ENCODE data around the gene SPECC1.

DNA sequence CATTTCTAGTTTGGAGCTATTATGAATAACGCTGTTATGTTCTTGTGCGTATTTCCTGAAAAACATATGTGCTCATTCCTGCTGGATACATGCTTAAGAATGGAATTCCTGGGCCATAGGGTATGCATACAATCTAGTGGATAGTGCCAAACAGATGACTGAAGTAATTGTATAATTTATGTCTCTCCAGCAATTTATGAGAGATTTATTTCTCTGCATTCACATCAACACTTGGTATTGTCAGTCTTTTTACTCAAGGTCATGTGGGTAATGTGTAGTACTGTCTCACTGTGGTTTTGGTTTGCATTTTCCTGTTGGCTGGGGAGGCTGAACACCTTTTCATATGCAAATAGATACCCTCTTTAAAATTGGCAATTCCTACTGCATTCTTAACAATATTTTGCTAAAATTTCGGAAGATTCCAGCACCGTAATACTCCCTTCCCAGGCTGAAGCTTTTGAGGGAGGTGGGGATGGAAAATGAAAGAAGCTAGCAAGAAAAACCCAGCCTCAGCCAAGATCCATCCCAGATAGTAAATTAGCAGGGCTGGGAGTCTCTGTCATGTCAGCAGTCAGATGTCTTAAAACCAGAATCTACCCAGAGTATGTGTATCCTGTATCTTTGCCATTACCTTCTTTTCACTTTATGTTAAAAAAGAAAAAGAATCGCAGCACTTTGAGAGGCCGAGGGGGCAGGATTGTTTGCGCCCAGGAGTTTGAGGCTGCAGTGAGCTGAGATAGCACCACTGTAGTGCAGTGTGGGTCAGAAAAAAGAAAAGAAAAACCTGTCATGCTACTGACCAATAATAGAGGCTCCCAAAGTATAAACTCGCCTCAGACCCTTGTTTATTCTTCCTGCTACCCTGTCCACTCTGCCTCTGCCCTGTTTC, 253.3 kb downstream of the SPECC1 start:
- TF ChIP-seq GTF3A (CRISPR knock-in tag; conservative IDR thresholded peaks at IDR 0.05) (no peak), SRF (IDR thresholded peaks at IDR 0.05; ENCODE audit: low read depth, low read length) (no peak), EP300 (IDR thresholded peaks at IDR 0.05; ENCODE audit: low read depth in 2 of 2, low read length in 2 of 2) (no peak), EP300 (CRISPR knock-in tag; IDR thresholded peaks at IDR 0.05; ENCODE audit: borderline replicate concordance) (no peak), IRF2 (CRISPR knock-in tag; IDR thresholded peaks at IDR 0.05) (no peak), ZC3H4 (CRISPR knock-in tag; IDR thresholded peaks at IDR 0.05; ENCODE audit: borderline replicate concordance) (no peak), KLF9 (CRISPR knock-in tag; IDR thresholded peaks at IDR 0.05; ENCODE audit: low read depth) (no peak), FOXJ3 (CRISPR knock-in tag; IDR thresholded peaks at IDR 0.05; ENCODE audit: borderline replicate concordance) (no peak), HNF4A (CRISPR knock-in tag; IDR thresholded peaks at IDR 0.05) (no peak), TCF12 (IDR thresholded peaks at IDR 0.05) (no peak), TCF12 (CRISPR knock-in tag; IDR thresholded peaks at IDR 0.05) (no peak), TAF1 (CRISPR knock-in tag; IDR thresholded peaks at IDR 0.05) (no peak)
- TF ChIP-seq, protein P1, sequence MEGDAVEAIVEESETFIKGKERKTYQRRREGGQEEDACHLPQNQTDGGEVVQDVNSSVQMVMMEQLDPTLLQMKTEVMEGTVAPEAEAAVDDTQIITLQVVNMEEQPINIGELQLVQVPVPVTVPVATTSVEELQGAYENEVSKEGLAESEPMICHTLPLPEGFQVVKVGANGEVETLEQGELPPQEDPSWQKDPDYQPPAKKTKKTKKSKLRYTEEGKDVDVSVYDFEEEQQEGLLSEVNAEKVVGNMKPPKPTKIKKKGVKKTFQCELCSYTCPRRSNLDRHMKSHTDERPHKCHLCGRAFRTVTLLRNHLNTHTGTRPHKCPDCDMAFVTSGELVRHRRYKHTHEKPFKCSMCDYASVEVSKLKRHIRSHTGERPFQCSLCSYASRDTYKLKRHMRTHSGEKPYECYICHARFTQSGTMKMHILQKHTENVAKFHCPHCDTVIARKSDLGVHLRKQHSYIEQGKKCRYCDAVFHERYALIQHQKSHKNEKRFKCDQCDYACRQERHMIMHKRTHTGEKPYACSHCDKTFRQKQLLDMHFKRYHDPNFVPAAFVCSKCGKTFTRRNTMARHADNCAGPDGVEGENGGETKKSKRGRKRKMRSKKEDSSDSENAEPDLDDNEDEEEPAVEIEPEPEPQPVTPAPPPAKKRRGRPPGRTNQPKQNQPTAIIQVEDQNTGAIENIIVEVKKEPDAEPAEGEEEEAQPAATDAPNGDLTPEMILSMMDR (CRISPR knock-in tag; IDR thresholded peaks at IDR 0.05): no peak
- TF ChIP-seq, protein P2, sequence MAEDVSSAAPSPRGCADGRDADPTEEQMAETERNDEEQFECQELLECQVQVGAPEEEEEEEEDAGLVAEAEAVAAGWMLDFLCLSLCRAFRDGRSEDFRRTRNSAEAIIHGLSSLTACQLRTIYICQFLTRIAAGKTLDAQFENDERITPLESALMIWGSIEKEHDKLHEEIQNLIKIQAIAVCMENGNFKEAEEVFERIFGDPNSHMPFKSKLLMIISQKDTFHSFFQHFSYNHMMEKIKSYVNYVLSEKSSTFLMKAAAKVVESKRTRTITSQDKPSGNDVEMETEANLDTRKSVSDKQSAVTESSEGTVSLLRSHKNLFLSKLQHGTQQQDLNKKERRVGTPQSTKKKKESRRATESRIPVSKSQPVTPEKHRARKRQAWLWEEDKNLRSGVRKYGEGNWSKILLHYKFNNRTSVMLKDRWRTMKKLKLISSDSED (CRISPR knock-in tag; IDR thresholded peaks at IDR 0.05): no peak
- TF ChIP-seq, protein P3, sequence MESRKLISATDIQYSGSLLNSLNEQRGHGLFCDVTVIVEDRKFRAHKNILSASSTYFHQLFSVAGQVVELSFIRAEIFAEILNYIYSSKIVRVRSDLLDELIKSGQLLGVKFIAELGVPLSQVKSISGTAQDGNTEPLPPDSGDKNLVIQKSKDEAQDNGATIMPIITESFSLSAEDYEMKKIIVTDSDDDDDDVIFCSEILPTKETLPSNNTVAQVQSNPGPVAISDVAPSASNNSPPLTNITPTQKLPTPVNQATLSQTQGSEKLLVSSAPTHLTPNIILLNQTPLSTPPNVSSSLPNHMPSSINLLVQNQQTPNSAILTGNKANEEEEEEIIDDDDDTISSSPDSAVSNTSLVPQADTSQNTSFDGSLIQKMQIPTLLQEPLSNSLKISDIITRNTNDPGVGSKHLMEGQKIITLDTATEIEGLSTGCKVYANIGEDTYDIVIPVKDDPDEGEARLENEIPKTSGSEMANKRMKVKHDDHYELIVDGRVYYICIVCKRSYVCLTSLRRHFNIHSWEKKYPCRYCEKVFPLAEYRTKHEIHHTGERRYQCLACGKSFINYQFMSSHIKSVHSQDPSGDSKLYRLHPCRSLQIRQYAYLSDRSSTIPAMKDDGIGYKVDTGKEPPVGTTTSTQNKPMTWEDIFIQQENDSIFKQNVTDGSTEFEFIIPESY (CRISPR knock-in tag; IDR thresholded peaks at IDR 0.05): no peak
